ENCODE measurements around the gene ZNF804A.

The ZNF804A gene

DNA sequence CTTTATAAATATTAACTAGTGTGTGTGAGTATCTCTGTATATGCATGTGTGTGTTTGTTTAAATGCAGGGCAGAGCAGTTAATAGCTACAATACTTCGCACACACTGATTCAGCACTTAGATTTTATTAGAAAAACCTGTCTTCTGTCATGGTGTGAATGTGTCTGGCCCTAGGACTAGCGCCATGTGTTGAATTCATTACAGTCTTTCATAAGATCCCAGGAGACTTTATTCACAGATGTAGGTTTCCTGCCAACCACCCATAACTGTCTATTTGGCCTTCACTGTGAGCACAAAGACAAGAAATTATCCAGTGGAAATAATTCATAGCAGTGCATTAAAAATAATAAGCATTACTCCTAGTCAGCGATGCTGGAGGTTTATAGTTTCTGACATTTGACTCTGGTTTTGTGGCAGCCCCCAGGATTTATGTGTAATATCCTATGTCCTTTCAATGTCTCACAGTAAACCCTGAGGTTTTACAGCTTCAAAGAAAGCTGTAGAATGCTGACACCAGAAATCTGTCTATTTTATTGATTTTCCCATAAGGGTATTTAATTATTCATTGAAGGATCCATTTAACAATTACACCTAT is 93.9 kb downstream of the ZNF804A start:
- peak; percentile 22 for DNase-seq (ENCODE audit: extremely low read depth, low read depth)
- TF ChIP-seq, protein P1, sequence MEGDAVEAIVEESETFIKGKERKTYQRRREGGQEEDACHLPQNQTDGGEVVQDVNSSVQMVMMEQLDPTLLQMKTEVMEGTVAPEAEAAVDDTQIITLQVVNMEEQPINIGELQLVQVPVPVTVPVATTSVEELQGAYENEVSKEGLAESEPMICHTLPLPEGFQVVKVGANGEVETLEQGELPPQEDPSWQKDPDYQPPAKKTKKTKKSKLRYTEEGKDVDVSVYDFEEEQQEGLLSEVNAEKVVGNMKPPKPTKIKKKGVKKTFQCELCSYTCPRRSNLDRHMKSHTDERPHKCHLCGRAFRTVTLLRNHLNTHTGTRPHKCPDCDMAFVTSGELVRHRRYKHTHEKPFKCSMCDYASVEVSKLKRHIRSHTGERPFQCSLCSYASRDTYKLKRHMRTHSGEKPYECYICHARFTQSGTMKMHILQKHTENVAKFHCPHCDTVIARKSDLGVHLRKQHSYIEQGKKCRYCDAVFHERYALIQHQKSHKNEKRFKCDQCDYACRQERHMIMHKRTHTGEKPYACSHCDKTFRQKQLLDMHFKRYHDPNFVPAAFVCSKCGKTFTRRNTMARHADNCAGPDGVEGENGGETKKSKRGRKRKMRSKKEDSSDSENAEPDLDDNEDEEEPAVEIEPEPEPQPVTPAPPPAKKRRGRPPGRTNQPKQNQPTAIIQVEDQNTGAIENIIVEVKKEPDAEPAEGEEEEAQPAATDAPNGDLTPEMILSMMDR (IDR thresholded peaks at IDR 0.05; ENCODE audit: low read depth, low read length), result no peak

DNA sequence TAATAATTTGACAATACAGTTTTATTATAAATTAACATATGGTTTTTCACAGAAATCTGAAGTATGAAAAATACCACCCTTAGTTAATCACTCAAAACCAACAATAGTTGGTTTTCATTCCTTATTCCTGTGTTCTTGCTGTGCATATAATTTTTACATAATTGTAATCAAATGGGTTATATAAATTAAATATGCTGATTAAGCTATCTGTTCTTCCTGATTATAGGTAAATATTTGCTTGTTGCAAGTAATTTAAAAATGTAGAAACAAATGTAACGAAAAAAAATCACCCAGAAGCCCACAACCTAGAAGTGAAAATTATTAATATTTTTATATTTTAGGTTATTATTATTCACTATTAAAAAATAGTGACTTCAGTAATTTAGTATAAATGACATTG is 98.3 kb downstream of the ZNF804A start:
- DNase-seq (ENCODE audit: extremely low read depth, low read depth), result no peak
- TF ChIP-seq, protein P1 (IDR thresholded peaks at IDR 0.05; ENCODE audit: low read depth, low read length), result no peak

DNA sequence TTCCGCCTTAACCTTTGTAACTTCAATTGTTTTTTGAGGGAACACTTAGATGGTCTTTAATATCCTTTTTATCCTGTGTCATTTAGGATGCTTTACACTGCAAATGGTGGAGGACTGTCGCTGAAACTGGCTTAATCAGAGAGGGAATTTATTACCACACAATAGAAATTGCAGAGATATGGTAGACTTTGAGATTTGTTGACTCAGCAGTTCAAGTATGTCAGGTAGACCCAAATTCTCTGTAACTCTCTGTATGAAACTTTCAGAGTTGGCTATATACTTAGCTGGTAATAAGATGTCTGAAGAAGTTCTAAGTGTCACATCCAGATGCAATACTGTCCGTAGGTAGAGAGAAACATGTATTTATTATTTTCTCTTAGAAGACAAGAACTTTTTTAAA is 100.1 kb downstream of the ZNF804A start:
- no peak for DNase-seq (ENCODE audit: extremely low read depth, low read depth)
- TF ChIP-seq, protein P1 (IDR thresholded peaks at IDR 0.05; ENCODE audit: low read depth, low read length), result no peak

DNA sequence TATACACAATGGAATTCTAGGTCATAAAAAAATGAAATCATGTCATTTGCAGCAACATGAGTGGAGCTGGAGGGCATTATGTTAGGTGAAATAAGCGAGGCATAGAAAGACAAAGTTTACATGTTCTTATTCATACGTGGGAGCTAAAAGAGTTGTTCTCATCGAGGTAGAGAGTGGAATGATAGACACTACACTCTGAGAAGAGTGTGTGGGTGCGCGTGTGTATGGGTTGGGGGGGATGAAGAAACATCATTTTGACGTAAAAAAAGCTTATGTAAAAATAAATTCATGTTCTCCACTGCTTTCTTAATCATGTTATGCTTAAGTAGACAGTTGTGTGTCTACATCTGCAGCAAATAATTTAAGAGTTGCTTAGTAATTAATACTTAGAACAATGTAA is 123.6 kb downstream of the ZNF804A start:
- DNase-seq (ENCODE audit: extremely low read depth, low read depth), result no peak
- TF ChIP-seq, protein P1 (IDR thresholded peaks at IDR 0.05; ENCODE audit: low read depth, low read length), result no peak

DNA sequence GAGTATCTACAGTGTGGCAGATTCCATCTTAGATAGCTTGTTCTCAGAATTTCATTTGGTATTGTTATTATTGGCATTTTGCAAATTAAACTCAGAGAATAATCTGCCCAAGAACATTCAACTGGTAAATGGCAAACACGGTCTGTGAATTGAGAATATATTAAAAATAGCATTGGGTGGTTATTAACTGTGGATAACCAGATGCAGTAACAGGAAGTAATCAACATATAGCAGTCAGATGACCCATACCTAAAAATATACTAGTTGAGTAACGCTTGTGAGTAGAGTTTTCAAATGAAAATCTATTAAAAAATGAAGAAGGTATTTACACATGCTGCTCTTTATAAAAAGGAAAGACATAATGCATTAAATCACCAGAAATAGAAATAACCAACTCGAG is 129.5 kb downstream of the ZNF804A start:
- TF ChIP-seq, protein P1 (IDR thresholded peaks at IDR 0.05; ENCODE audit: low read depth, low read length), result no peak
- no peak for DNase-seq (ENCODE audit: extremely low read depth, low read depth)

DNA sequence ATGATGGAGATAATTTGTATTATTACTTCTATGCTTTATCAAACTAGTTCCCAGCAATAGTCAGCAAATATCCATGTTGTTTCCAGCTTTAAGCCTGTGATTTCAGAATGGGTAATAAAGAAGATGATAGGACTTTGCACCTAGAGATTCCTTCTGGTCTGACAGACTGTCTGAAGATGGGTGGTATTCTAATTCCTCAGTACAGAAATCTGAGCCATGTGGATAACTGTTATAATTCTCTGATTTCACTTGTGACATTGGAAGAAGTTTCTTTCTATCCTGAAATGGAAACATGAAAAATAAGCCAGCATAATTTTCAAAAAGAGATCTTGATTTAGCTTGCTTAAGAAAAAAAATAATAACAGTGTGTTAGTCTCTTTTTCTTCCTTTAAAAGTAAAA is 130.1 kb downstream of the ZNF804A start:
- no peak for DNase-seq (ENCODE audit: extremely low read depth, low read depth)
- TF ChIP-seq, protein P1 (IDR thresholded peaks at IDR 0.05; ENCODE audit: low read depth, low read length), result no peak

DNA sequence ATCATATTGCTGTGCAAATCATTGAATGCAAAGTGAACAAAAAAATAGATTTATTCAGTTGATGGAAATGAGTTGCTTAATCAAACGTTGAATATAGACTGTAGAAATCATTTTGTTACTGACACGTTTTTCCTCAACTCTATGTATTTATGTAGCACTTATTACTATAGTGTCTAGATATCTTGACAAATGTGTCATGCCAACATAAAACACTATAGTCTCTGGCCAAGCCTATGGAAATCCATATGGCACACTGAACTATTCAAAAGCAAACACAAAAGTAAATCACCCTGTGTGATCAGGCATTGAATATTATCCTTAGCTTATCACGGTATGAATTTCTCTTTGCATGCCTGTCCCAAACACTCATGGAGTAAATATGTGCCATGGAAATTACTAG is 131.3 kb downstream of the ZNF804A start:
- no peak for DNase-seq (ENCODE audit: extremely low read depth, low read depth)
- TF ChIP-seq, protein P1 (IDR thresholded peaks at IDR 0.05; ENCODE audit: low read depth, low read length), result no peak
